Stomach (tissue), 4 donors: Measurements from ENCODE around the gene ST6GALNAC3.

ENCODE experiments used
- CTCF ChIP-seq, 7 experiments: fragments of 450-650 bp in 4 of 7; fragments of 200-600 bp in 3 of 7; sonication (generic) in 3 of 7; IDR thresholded peaks; one replicate each; pipeline ENCODE4 v1.5.1; 2016 to 2019; ENCODE audit warnings: antibody characterized with exemption in 7 of 7, control low read depth in 2 of 7, mild to moderate bottlenecking in 1 of 7
- EP300 ChIP-seq: sonication (generic); formaldehyde crosslinking; IDR thresholded peaks from one replicate; pipeline ENCODE4 v1.6.1; 2017; ENCODE audit warnings: antibody characterized with exemption
- POLR2A ChIP-seq, 4 donors: fragments of 450-650 bp; IDR thresholded peaks; one replicate each; pipeline ENCODE4 v1.6.1; 2016; ENCODE audit warnings: antibody characterized with exemption in 4 of 4, control low read depth in 2 of 4, mild to moderate bottlenecking in 1 of 4, moderate library complexity in 1 of 4
- POLR2AphosphoS5 ChIP-seq, 3 donors: sonication (generic); formaldehyde crosslinking; IDR thresholded peaks; one replicate each; pipeline ENCODE4 v1.6.1; 2016; ENCODE audit warnings: antibody characterized with exemption in 3 of 3

GRCh38 chr1:76677416-76678405 lies 603.2 kb downstream of the ST6GALNAC3 start:
- TF ChIP-seq CTCF (IDR thresholded peaks at IDR 0.05) (no peak), POLR2A (IDR thresholded peaks at IDR 0.05) (no peak), POLR2AphosphoS5 (IDR thresholded peaks at IDR 0.05) (no peak), EP300 (no peak)
